Measurements from ENCODE around the gene PDAP1. TPM values are rescaled to one million over a fixed set of nuclear protein-coding genes. Genes with fewer than 3 reads are reported as not detected.

PDAP1 gene
- total and polyA plus RNA-seq, 2 of the 8 experiments (the other 6 are each of a cell fraction or from before 2014, with no cell fraction given) = 26.6 to 169 TPM

DNA sequence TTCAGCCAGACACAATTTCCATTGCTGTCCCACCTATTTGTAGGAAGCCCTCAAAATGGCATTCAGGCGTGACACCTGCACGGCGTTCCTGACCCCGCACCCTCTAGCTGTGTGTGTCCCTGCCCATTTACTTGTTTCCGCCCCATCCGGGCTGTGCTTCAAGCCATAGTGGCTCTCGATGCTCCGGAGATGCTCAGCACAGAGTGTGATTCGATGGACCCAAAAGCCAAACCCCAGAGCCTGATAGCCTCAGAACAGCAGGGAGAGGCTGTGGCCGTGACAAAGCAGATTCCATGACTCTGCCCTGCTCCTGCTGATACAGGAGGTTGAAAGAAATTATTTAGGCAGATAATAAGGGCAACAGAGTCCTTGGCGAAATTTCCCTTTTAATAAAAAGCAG, 13.8 kb upstream of the PDAP1 start (continued):
- TF ChIP-seq, protein P1, sequence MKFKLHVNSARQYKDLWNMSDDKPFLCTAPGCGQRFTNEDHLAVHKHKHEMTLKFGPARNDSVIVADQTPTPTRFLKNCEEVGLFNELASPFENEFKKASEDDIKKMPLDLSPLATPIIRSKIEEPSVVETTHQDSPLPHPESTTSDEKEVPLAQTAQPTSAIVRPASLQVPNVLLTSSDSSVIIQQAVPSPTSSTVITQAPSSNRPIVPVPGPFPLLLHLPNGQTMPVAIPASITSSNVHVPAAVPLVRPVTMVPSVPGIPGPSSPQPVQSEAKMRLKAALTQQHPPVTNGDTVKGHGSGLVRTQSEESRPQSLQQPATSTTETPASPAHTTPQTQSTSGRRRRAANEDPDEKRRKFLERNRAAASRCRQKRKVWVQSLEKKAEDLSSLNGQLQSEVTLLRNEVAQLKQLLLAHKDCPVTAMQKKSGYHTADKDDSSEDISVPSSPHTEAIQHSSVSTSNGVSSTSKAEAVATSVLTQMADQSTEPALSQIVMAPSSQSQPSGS (IDR thresholded peaks at IDR 0.05; ENCODE audit: low read length) = no peak
- no peak for TF ChIP-seq ZNF274 (IDR thresholded peaks at IDR 0.05; ENCODE audit: borderline replicate concordance, extremely low read depth, low read length)
- TF ChIP-seq, protein P2, sequence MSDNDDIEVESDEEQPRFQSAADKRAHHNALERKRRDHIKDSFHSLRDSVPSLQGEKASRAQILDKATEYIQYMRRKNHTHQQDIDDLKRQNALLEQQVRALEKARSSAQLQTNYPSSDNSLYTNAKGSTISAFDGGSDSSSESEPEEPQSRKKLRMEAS (IDR thresholded peaks at IDR 0.05) = no peak
